Peyer's patch (tissue), 4 donors: ENCODE measurements around the gene GNAI1. TPM values are rescaled to one million over a fixed set of nuclear protein-coding genes. Genes with fewer than 3 reads are reported as not detected.

ENCODE experiments used
- DNase-seq, 3 donors: peaks; one replicate each; pipeline ENCODE4 v3.0.0-alpha.2; 2017 to 2019
- H3K27ac ChIP-seq, 4 donors: fragments of 200-600 bp; sonication (generic); one replicate each; pipeline ENCODE4 v1.5.1; 2016 to 2019
- H3K27me3 ChIP-seq, 2 donors: fragments of 200-600 bp; sonication (generic); one replicate each; pipeline ENCODE4 v1.5.1; 2019
- H3K36me3 ChIP-seq, 3 donors: fragments of 200-600 bp; sonication (generic); one replicate each; pipeline ENCODE4 v1.5.1; 2016 to 2019
- H3K4me1 ChIP-seq, 4 donors: fragments of 200-600 bp; sonication (generic); one replicate each; pipeline ENCODE4 v1.5.1; 2016 to 2019
- H3K4me3 ChIP-seq, 4 donors: fragments of 200-600 bp; sonication (generic); 1 replicate in 3 of 4; 2 replicates in 1 of 4; pipeline ENCODE4 v1.5.1; 2016 to 2019; ENCODE audit warnings: mild to moderate bottlenecking in 1 of 4
- H3K9me3 ChIP-seq, 4 donors: fragments of 200-600 bp; sonication (generic); one replicate each; pipeline ENCODE4 v1.5.1; 2016 to 2019; ENCODE audit warnings: mild to moderate bottlenecking in 1 of 4
- POLR2A ChIP-seq, 2 donors: fragments of 450-650 bp; IDR thresholded peaks; one replicate each; pipeline ENCODE4 v1.5.1; 2017; ENCODE audit warnings: antibody characterized with exemption in 2 of 2, mild to moderate bottlenecking in 2 of 2, moderate library complexity in 2 of 2
- total RNA-seq, 4 donors: library from RNA; depleted of rRNA; stranded (reverse); fragments of >200 nt; gene quantifications; one replicate each; pipeline ENCODE4 v1.1.0, GENCODE V29; 2016
- TF ChIP-seq, protein P1 (sequence below), 6 experiments: fragments of 450-650 bp in 4 of 6; fragments of 200-600 bp in 2 of 6; sonication (generic) in 1 of 6; IDR thresholded peaks; one replicate each; pipeline ENCODE4 v1.5.1; 2017 to 2019; ENCODE audit warnings: antibody characterized with exemption in 6 of 6, mild to moderate bottlenecking in 3 of 6, moderate library complexity in 1 of 6

Gene GNAI1
- total RNA-seq, 4 donors from 2014 or later = 5.5 to 13.3 (median 8.1) TPM

DNA sequence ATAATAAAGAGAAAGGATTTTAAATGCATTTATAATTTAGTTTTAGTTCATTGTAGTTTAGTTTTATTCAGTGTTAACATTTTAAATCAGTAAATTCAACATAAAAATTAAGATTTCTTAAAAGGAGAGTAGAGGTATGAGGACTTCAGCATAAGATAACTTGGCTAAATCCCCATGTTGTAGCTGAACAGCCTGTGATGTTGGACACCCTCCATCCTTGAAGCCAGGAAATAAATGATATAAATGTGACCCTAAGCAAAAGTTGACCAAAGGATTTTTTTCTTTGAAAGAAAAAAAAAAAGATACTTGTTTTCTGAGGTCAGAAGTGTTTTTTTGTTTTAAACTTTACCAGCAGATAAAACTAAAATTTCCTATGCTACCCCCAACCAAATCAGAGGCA lies 48.7 kb downstream of the GNAI1 start:
- Histone ChIP-seq H3K36me3 (no peaks in the 10 kb centered on the region), H3K9me3 (peaks cover 0 to 5% (median 0%) of the 10 kb centered on the region in 4 donors), H3K27me3 (no peaks in the 10 kb centered on the region), H3K4me1 (no peaks in the 10 kb centered on the region), H3K4me3 (no peak overlapping the region), H3K27ac (no peak overlapping the region)
- no peak for TF ChIP-seq POLR2A (IDR thresholded peaks at IDR 0.05)
- TF ChIP-seq, protein P1, sequence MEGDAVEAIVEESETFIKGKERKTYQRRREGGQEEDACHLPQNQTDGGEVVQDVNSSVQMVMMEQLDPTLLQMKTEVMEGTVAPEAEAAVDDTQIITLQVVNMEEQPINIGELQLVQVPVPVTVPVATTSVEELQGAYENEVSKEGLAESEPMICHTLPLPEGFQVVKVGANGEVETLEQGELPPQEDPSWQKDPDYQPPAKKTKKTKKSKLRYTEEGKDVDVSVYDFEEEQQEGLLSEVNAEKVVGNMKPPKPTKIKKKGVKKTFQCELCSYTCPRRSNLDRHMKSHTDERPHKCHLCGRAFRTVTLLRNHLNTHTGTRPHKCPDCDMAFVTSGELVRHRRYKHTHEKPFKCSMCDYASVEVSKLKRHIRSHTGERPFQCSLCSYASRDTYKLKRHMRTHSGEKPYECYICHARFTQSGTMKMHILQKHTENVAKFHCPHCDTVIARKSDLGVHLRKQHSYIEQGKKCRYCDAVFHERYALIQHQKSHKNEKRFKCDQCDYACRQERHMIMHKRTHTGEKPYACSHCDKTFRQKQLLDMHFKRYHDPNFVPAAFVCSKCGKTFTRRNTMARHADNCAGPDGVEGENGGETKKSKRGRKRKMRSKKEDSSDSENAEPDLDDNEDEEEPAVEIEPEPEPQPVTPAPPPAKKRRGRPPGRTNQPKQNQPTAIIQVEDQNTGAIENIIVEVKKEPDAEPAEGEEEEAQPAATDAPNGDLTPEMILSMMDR (IDR thresholded peaks at IDR 0.05) = no peak
- DNase-seq = no peak

DNA sequence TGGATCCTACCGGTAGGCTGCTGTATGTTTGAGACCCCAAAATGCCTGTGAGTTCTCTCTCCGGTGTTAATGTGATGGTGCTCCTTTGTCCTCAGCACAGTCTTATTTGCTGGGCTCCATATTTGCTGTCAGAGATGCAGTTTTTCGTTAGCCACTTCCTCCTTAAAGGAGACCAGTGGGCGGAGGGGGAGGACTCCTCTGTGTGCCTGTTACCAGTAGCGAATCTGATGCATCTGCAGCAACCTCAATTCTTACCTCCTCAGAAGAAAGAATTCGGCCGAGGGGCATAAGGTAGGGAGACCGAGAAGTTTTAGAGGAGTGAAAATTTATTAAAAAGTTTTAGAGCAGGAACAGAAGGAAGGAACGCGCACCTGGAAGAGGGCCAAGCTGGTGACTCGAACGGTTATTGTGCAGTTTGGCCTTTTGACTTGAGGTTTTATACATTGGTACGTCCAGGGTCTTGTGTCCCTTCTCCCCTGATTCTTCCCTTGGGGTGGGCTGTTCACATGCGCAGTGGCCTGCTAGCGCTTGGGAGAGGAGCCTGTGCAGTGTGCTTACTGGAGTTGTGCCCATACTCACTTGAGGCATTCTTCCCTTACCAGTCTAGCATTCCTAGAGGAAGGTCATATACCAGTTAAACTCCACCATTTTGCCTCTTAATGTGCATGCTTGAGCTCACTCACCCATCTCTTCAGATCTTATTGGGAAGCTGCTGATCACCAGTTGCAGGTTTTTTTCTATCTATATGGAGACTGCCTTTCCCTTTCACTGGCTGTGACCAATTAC lies 49.5 kb downstream of the GNAI1 start:
- Histone ChIP-seq H3K27me3 (no peaks in the 10 kb centered on the region), H3K4me1 (no peaks in the 10 kb centered on the region), H3K27ac (no peak overlapping the region), H3K36me3 (no peaks in the 10 kb centered on the region), H3K4me3 (no peak overlapping the region), H3K9me3 (peaks cover 0 to 5% (median 0%) of the 10 kb centered on the region in 4 donors)
- no peak for TF ChIP-seq POLR2A (IDR thresholded peaks at IDR 0.05)
- DNase-seq = no peak

DNA sequence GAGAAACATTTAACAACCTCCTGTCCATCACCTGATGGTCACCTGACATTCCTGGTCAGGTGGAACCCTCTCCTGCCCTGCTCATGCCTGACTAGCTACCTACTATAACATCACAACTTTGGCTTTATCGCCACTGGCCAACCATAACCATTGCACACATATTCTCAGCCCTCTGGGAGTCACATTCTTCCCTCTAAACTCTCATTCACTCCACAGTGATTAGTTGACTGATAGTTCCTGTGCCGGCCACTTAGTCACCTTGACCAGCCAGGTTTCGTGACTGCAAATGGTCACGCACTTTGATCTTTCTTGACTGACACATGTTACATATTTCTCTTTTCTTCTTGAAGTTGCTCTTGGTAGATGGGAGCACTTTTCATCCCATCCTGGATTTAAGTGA lies 50.1 kb downstream of the GNAI1 start:
- H3K4me3 ChIP-seq = no peak overlapping the region
- DNase-seq = no peak
- no peaks in the 10 kb centered on the region for H3K36me3 ChIP-seq
- no peak for TF ChIP-seq POLR2A (IDR thresholded peaks at IDR 0.05)
- TF ChIP-seq, protein P1 (IDR thresholded peaks at IDR 0.05) = no peak
- peaks cover 0 to 5% (median 0%) of the 10 kb centered on the region in 4 donors for H3K9me3 ChIP-seq
- H3K4me1 ChIP-seq = no peaks in the 10 kb centered on the region
- no peak overlapping the region for H3K27ac ChIP-seq
- H3K27me3 ChIP-seq = no peaks in the 10 kb centered on the region

- DNase-seq = no peak
Measured at GRCh38 chr7:80185571-80185970, 50.9 kb downstream of the GNAI1 start.

GRCh38 chr7:80186721-80187120 lies 52.1 kb downstream of the GNAI1 start:
- peaks cover 0 to 5% (median 0%) of the 10 kb centered on the region in 4 donors for H3K9me3 ChIP-seq
- no peaks in the 10 kb centered on the region for H3K36me3 ChIP-seq
- no peak overlapping the region for H3K4me3 ChIP-seq
- no peaks in the 10 kb centered on the region for H3K4me1 ChIP-seq
- no peaks in the 10 kb centered on the region for H3K27me3 ChIP-seq
- no peak for TF ChIP-seq POLR2A (IDR thresholded peaks at IDR 0.05)
- TF ChIP-seq, protein P1 (IDR thresholded peaks at IDR 0.05) = no peak
- H3K27ac ChIP-seq = no peak overlapping the region
- DNase-seq = no peak

More at GRCh38 chr7:80185571-80185970, 50.9 kb downstream of the GNAI1 start:
- TF ChIP-seq, protein P1 (IDR thresholded peaks at IDR 0.05) = no peak
- TF ChIP-seq POLR2A (IDR thresholded peaks at IDR 0.05) = no peak
- H3K36me3 ChIP-seq = no peaks in the 10 kb centered on the region
- H3K27me3 ChIP-seq = no peaks in the 10 kb centered on the region
- peaks cover 0 to 5% (median 0%) of the 10 kb centered on the region in 4 donors for H3K9me3 ChIP-seq
- H3K27ac ChIP-seq = no peak overlapping the region
- no peaks in the 10 kb centered on the region for H3K4me1 ChIP-seq
- H3K4me3 ChIP-seq = no peak overlapping the region

DNA sequence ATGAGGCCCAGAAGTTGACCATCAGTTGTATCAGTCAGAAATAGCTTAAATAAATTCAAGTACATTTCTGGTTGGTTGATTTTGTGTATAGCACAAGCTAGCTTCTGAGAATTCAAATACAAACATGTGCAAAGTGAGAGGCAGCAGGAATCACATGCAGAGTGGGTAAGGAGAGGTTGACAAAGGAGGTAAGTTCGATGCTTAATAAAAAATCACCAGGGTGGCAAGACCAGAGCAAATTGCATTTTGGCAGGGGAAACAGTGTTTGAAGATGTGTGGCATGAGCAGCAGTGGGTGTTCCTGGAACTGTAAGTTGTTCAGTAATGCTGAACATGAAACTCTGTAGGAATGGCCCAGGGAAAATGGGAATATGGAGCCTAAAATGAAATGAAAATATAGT lies 52.6 kb downstream of the GNAI1 start:
- Histone ChIP-seq H3K9me3 (peaks cover 0 to 5% (median 0%) of the 10 kb centered on the region in 4 donors), H3K27ac (no peak overlapping the region), H3K27me3 (no peaks in the 10 kb centered on the region), H3K36me3 (no peaks in the 10 kb centered on the region), H3K4me3 (no peak overlapping the region), H3K4me1 (no peaks in the 10 kb centered on the region)
- no peak for TF ChIP-seq POLR2A (IDR thresholded peaks at IDR 0.05)
- TF ChIP-seq, protein P1 (IDR thresholded peaks at IDR 0.05) = no peak
- DNase-seq = no peak
